Lower leg skin (tissue), 4 donors: ENCODE data around the gene NKAP. TPM values are rescaled to one million over a fixed set of nuclear protein-coding genes. Genes with fewer than 3 reads are reported as not detected.

Experiments used
- DNase-seq, 2 donors: peaks; one replicate each; pipeline ENCODE4 v3.0.0-alpha.2; 2019; ENCODE audit warnings: low spot score in 2 of 2
- H3K4me3 ChIP-seq: fragments of 200-600 bp; sonication (generic); 2 replicates; pipeline ENCODE4 v1.5.1; 2017; ENCODE audit warnings: mild to moderate bottlenecking, low read depth; ENCODE audit not compliant: poor library complexity, severe bottlenecking
- POLR2A ChIP-seq, 2 donors: fragments of 450-650 bp; IDR thresholded peaks; one replicate each; pipeline ENCODE4 v1.6.1; 2016 to 2017; ENCODE audit warnings: antibody characterized with exemption in 2 of 2, mild to moderate bottlenecking in 1 of 2, moderate library complexity in 1 of 2
- WGBS, 2 donors: methylation state at CpG; one replicate each; pipeline ENCODE4 v1.1.5; 2018; 5-methylcytosine and 5-hydroxymethylcytosine counted together
- intact Hi-C: fragments of 100-400 bp; cut with DNase I; formaldehyde crosslinking; loops from one replicate; pipeline ENCODE4 v1.15.0; 2023; ENCODE audit warnings: low total_unique reads
- total RNA-seq, 4 donors: library from RNA; depleted of rRNA; stranded (reverse); fragments of >200 nt; gene quantifications; one replicate each; pipeline ENCODE4 v1.1.0, GENCODE V29; 2016
- TF ChIP-seq, protein P1 (sequence below), 3 donors: fragments of 450-650 bp; IDR thresholded peaks; one replicate each; pipeline ENCODE4 v1.5.1; 2016; ENCODE audit warnings: antibody characterized with exemption in 3 of 3, mild to moderate bottlenecking in 3 of 3, moderate library complexity in 2 of 3

Gene NKAP
- total RNA-seq, 4 donors from 2014 or later = 4.8 to 7.3 (median 6.4) TPM

DNA sequence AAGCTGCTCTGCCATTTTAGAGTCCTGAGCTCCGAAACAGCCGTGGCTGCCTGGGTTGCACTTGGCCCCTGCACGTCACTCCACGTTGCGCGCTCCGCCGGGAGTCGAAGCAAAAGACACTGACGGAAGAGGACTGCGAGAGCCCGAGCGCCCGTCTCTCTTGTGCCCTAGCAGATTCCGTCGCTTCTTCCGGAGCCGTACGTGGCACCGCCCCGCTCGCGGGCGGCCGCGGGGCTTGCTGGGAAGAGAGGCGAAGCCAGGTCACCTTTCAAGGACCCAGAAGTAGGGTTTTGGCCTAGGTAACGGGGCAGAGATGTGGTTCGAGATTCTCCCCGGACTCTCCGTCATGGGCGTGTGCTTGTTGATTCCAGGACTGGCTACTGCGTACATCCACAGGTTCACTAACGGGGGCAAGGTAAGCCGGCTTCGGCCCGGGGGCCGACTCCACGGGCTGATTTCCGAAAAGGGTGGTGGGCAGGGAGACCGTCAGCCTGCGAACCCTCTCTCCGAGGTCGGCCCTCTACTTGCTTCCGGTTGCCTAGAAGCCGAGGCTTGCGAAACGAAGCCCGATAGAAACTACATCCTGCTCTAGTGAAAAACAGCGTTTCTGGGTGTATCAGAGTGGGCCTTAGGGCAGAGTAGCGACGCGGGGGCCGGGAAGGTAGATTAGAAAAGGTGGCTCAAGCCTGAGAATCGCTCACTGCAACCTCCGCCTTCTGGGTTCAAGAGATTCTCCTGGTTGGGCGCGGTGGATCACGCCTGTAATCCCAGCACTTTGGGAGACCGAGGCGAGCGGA lies 71.8 kb downstream of the NKAP start, which contains the start of the genes NDUFA1 and RNF113A:
Gene NDUFA1 (plus strand): TSS at position 234 of the 797 bp plus-strand sequence. CDS start 80 bp downstream, at position 314.
Gene RNF113A (minus strand): TSS at position 135 of the 797 bp plus-strand sequence. CDS start 120 bp downstream, at position 15.
- H3K4me3 ChIP-seq = peak within 1 kb of the TSS; percentile 48
- DNase-seq = peak; percentile 75 to 96
- WGBS, 2 donors = 52% methylated on average over 62 of the region's 62 CpGs; no CpG with 5 or more reads in 1 of the 2 donors
- TF ChIP-seq POLR2A (IDR thresholded peaks at IDR 0.05) = no peak
- TF ChIP-seq, protein P1, sequence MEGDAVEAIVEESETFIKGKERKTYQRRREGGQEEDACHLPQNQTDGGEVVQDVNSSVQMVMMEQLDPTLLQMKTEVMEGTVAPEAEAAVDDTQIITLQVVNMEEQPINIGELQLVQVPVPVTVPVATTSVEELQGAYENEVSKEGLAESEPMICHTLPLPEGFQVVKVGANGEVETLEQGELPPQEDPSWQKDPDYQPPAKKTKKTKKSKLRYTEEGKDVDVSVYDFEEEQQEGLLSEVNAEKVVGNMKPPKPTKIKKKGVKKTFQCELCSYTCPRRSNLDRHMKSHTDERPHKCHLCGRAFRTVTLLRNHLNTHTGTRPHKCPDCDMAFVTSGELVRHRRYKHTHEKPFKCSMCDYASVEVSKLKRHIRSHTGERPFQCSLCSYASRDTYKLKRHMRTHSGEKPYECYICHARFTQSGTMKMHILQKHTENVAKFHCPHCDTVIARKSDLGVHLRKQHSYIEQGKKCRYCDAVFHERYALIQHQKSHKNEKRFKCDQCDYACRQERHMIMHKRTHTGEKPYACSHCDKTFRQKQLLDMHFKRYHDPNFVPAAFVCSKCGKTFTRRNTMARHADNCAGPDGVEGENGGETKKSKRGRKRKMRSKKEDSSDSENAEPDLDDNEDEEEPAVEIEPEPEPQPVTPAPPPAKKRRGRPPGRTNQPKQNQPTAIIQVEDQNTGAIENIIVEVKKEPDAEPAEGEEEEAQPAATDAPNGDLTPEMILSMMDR (IDR thresholded peaks at IDR 0.05) = no peak
- intact Hi-C loops = no loop called here

DNA sequence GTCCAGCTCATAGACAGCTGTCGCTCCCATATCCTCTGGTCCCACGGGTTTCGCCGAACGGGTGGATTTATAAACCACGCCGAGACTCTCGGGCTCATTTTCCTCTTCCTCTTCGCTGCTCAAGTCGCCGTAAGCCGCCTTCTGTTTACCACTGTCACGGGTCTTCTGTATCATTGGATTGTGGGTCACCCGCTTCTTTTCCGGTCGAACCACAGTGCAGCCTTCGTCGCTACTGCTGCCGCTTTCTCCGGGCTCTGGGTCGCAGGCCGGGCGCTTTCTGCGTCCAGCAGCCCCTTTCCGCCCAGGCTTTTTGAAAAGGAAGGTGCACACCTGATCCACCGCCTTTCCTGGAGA lies 72.3 kb downstream of the NKAP start:
- DNase-seq = no peak
- H3K4me3 ChIP-seq = peak overlapping the region; percentile 48
- WGBS, 2 donors = 2 to 42% methylated on average over 24 to 26 of the region's 26 CpGs
- intact Hi-C loops = no loop called here
- TF ChIP-seq, protein P1 (IDR thresholded peaks at IDR 0.05) = no peak
- no peak for TF ChIP-seq POLR2A (IDR thresholded peaks at IDR 0.05)

Other genes starting within 250 kb of the NKAP start
- gene SOWAHD, start 185.2 kb downstream of the NKAP start, total RNA-seq = 1 to 10 TPM in 1 of 4 donors, under 1 TPM in 3; 0.20 to 1.3 (median 0.56) TPM
- 1,000 to 10,000 TPM; 2,066 to 6,085 (median 2,614) TPM for gene RPL39, start 152.1 kb downstream of the NKAP start, total RNA-seq
- gene UPF3B, start 90.8 kb downstream of the NKAP start, total RNA-seq = 1 to 10 TPM; 4.3 to 5.6 (median 5.1) TPM
- gene RNF113A, start 72.0 kb downstream of the NKAP start, total RNA-seq = 10 to 100 TPM; 20.2 to 30.1 (median 23.2) TPM
- gene NDUFA1, start 71.9 kb downstream of the NKAP start, total RNA-seq = 10 to 100 TPM; 39.4 to 60.6 (median 47.4) TPM
- not detected for gene AKAP14, start 47.9 kb downstream of the NKAP start, total RNA-seq
- not detected for gene RHOXF2B, start 133.9 kb upstream of the NKAP start, total RNA-seq
- 1 to 10 TPM in 1 of 4 donors, under 1 TPM in 1, not detected in 2; 0.62 to 5.5 TPM for gene RHOXF1, start 172.2 kb upstream of the NKAP start, total RNA-seq
- not detected for gene RHOXF2, start 214.9 kb upstream of the NKAP start, total RNA-seq